ENCODE results near the gene WEE1. TPM values are rescaled to one million over a fixed set of nuclear protein-coding genes. Genes with fewer than 3 reads are reported as not detected.
"Not testable (repeated sequence)": the region's sequence is repeated elsewhere in the genome, so short reads cannot be mapped to it uniquely, and the experiment has no call there.

The WEE1 gene
- 47.1 and 53.6 TPM in 2 replicates for total RNA-seq

DNA sequence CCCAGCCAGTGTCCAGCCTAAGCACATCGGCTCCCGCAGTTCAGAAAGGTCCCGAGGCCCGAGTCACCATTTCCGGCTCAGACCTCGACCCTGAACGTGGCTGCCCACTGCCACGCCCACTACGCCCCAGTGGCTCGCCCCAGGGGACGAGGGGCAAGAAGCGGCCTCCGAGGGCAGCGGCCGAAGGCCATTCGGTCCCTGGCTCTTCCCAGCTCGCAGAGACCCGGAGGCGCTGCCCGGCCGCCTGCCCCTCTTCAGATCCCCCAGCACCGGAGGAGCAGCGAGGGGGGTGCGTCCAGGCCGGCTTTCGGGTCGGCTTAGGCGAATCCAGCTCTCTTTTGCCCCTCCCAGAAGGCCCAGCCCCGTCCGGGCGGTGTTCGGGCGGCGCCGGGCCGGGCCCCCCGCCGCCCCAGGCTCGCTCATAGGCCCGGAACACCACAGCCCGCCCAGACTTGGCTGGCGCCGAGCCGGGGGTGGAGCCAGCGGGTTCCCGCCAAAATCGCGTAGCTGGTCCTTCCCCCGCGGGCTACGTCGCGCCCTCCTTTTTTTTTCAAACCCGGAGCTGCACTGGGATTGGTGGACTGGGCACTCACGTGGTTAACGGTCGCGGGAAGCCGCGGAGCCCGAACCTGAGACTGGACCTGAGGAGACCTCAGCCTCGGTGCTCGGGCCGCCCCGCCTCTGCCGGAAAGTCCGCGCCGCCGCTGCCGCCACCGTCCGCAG, at the start of gene WEE1:
Gene WEE1, plus strand, starts transcription at position 619 of the 723 bp plus-strand sequence. CDS start 264 bp downstream, outside the sequence.
- intact Hi-C loops (cut with micrococcal nuclease): loop anchor here (1.0 to 5.0 kb wide), 9 partner anchors 28 to 1234 kb away; partner anchors contain the start of genes ADM, EIF4G2, RPL27A and TMEM9B

GRCh38 chr11:9524001-9524400, 49.5 kb upstream of the WEE1 start:
- intact Hi-C loops (cut with micrococcal nuclease): no loop called here

- intact Hi-C loops (cut with micrococcal nuclease): no loop called here
These were observed 48.4 kb upstream of the WEE1 start for GRCh38 chr11:9525116-9525515.

GRCh38 chr11:9527481-9528135, 45.9 kb upstream of the WEE1 start:
- intact Hi-C loops (cut with micrococcal nuclease): no loop called here

GRCh38 chr11:9528136-9528501, 45.4 kb upstream of the WEE1 start:
- intact Hi-C loops (cut with micrococcal nuclease): no loop called here

- intact Hi-C loops (cut with micrococcal nuclease): no loop called here
These were observed 44.7 kb upstream of the WEE1 start for GRCh38 chr11:9528573-9529333.

- intact Hi-C loops (cut with micrococcal nuclease): no loop called here
These were observed 44.2 kb upstream of the WEE1 start for GRCh38 chr11:9529334-9529650.

GRCh38 chr11:9530020-9530621, 43.3 kb upstream of the WEE1 start:
- intact Hi-C loops (cut with micrococcal nuclease): loop anchor here (10.0 kb wide), 1 partner anchor 795 kb away; no protein-coding TSS in a partner anchor

DNA sequence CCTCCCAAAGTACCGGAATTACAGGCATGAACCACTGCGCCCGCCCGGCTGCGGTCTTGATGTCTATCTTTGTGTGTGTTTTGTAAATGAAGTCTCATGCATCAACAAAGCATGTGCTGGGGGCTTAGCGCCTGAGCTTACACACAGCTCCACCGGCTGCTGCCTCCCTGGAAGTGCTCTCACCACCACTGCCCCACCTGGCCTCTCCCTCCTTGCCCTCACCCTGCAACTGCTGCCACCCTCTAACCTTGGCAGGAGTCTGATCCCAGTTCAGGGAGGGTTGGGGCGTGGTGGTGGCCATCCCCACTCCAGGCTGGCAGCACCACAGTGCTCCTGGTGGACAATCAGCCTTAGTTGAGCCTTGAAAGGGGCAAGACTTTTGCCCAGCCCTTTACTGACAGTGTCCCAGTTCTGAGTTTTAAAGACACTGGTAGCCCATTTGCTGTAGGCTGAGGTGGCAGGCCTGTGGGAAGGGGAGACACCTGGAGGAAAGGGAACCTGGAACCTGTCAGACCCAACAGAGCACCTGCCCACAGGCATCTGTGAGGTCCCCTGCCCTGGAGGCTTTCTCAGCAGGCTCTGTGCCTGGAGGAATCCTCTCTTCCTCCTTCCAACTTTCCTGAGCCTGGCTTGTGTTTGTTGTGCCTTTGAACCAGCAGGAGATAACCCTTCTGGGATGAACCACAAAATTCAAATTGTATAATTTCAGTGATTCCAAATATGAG, 42.4 kb upstream of the WEE1 start:
- intact Hi-C loops (cut with micrococcal nuclease): loop anchor here (10.0 kb wide), 1 partner anchor 794 kb away; no protein-coding TSS in a partner anchor

DNA sequence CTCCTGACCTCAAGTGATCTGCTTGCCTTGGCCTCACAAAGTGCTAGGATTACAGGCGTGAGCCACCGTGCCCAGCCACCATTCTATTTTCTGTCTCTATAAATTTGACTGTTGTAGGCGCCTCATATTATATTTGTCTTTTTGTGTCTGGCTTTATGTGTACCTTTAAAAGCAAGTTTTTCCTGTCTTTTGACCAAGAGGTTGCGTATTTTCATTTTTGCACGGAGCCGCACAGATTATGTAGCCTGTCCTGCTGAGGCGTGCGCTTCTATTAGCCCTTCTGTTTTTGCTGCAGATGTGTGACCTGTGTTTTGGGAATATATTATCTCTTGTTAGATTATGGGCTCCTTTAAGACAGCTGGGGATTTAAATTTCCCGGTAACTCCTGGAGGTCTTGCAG, 40.4 kb upstream of the WEE1 start:
- intact Hi-C loops (cut with micrococcal nuclease): loop anchor here (10.0 kb wide), 1 partner anchor 792 kb away; no protein-coding TSS in a partner anchor

- intact Hi-C loops (cut with micrococcal nuclease): loop anchor here (2.0 to 10.0 kb wide), 2 partner anchors 39 to 791 kb away; partner anchors contain the start of gene WEE1
These were observed 39.6 kb upstream of the WEE1 start for GRCh38 chr11:9533736-9534473.

- intact Hi-C loops (cut with micrococcal nuclease): loop anchor here (1.0 to 10.0 kb wide), 4 partner anchors 38 to 790 kb away; partner anchors contain the start of gene WEE1
These were observed 38.2 kb upstream of the WEE1 start for GRCh38 chr11:9535189-9535781.

DNA sequence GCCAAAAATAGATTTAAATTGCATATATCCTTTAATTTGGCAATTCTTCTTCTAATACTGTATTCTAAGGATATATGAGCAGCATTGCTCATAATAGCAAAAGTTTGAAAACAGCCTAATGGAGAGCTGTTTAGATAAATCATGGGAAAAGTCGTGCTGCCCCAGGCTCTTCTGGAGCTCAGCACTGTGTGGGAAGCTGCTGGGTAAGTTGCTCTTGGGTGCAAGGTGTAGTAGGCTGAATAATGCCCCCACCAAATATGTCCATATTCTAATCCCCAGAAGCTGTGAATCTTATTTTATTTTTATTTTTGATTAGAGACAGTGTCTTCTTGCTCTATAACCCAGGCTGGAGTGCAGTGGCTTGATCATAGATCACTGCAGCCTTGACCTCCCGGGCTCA, 34.9 kb upstream of the WEE1 start:
- intact Hi-C loops (cut with micrococcal nuclease): loop anchor here (10.0 kb wide), 1 partner anchor 786 kb away; no protein-coding TSS in a partner anchor

DNA sequence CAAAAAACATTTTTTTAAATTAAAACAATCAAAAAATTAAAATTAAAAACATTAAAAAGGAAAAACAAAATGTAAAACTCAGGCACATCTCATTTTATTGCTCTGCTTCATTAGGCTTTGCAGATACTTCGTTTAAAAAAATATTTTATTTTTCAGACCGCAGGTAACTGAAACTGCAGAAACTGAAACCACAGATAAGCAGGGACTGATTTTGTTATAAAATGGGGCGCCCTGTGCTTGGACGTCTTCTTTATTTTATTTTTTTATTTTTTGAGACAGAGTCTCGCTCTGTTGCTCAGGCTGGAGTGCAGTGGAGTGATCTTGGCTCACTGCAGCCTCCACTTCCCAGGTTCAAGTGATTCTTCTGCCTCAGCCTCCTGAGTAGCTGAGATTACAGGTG, 24.3 kb upstream of the WEE1 start:
- intact Hi-C loops (cut with micrococcal nuclease): not testable (repeated sequence)

DNA sequence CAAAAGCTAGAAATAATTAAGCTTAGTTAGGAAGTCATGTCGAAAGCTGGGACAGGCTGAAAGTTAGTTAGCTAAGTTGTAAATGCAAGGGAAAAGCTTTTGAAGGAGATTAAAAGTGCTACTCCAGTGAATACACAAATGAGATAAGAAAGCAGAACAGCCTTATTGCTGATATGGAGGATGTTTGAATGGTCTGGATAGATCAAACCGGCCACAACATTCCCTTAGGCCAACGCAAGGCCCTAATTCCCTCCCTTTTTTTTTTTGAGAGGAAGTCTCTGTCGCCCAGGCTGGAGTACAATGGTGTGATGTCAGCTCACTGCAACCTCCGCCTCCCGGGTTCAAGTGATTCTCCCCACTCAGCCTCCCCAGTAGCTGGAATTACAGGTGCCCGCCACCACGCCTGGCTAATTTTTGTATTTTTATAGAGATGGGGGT, 23.3 kb upstream of the WEE1 start:
- intact Hi-C loops (cut with micrococcal nuclease): no loop called here

DNA sequence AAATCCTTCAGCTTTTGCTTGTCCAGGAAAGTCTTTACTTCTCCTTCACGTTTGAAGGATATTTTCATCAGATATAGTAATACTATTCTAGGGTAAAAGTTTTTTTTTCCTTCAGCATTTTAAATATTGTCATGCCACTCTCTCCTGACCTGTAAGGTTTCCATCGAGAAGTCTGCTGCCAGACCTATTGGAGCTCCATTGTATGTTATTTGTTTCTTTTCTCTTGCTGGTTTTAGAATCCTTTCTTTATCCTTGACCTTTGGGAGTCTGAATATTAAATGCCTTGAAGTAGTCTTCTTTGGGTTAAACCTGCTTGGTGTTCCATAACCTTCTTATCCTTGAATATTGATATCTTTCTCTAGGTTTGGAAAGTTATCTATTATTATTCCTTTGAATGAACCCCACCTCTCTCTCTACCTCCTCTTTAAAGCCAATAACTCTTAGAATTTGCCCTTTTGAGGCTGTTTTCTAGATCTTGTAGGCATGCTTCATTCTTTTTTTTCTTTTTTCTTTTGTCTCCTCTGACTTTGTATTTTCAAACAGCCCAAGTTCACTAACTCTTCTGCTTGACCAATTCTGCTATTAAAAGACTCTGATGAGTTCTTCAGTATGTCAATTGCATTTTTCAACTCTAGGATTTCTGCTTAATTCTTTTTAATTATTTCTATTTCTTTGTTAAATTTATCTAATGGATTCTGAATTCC, 12.0 kb upstream of the WEE1 start:
- intact Hi-C loops (cut with micrococcal nuclease): loop anchor here (10.0 kb wide), 1 partner anchor 893 kb away; the partner anchor contains the start of gene AMPD3

- intact Hi-C loops (cut with micrococcal nuclease): loop anchor here (10.0 kb wide), 1 partner anchor 892 kb away; the partner anchor contains the start of gene AMPD3
These were observed 10.8 kb upstream of the WEE1 start for GRCh38 chr11:9562716-9563115.

DNA sequence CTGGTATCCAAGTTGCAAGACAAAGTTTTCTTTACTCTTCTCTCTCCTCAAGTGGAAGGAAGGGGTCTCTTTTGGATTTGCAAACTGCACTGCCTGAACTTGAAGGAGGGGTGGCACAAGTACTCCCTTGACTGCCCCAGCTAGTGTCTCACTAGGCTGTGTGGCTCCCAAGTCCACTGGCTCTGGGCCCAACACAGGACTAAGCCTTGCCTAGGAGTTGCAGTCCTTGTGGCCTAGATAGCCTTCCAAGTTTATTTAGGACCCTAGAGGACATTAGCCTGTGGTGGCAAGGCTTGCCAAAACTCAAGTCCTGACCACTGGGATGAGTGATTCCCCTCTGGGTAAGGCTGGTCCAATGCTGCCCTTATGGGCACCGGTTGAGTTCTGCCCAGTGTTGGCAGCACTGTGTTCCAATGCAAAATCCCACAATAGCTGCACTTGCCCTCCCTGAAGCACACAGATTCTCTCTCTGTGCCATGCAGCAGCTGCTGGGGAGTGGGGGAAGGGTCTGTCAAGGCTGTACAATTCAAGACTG, 10.2 kb upstream of the WEE1 start:
- intact Hi-C loops (cut with micrococcal nuclease): loop anchor here (10.0 kb wide), 1 partner anchor 892 kb away; the partner anchor contains the start of gene AMPD3

Data from T-helper 1 cell treated with Interleukin-12 subunit alpha and Interleukin-12 subunit beta and Interleukin-4 antibody, amounts not matched to agents 30 ng/mL and 1 ng/mL, for 36 hours (primary cell).